A673 (cell line): ENCODE data around the gene SLIT1.

Experiments
- EZH2 ChIP-seq: fragments of 200-600 bp; sonication (generic); IDR thresholded peaks from 2 replicates; pipeline ENCODE4 v1.6.1; 2017; ENCODE audit warnings: borderline replicate concordance, low read depth, mild to moderate bottlenecking, mixed read lengths, antibody characterized with exemption, low read length; ENCODE audit not compliant: poor library complexity, severe bottlenecking
- TF ChIP-seq, protein P1 (sequence below): fragments of 300-800, 200-600 bp; sonication (generic); conservative IDR thresholded peaks from 2 replicates; pipeline ENCODE4 v1.5.1; 2017; ENCODE audit warnings: low read depth, mild to moderate bottlenecking, antibody characterized with exemption, low read length, moderate library complexity, mixed read lengths

GRCh38 chr10:97034301-97034700 is 151.5 kb downstream of the SLIT1 start:
- TF ChIP-seq EZH2: no peak
- TF ChIP-seq, protein P1, sequence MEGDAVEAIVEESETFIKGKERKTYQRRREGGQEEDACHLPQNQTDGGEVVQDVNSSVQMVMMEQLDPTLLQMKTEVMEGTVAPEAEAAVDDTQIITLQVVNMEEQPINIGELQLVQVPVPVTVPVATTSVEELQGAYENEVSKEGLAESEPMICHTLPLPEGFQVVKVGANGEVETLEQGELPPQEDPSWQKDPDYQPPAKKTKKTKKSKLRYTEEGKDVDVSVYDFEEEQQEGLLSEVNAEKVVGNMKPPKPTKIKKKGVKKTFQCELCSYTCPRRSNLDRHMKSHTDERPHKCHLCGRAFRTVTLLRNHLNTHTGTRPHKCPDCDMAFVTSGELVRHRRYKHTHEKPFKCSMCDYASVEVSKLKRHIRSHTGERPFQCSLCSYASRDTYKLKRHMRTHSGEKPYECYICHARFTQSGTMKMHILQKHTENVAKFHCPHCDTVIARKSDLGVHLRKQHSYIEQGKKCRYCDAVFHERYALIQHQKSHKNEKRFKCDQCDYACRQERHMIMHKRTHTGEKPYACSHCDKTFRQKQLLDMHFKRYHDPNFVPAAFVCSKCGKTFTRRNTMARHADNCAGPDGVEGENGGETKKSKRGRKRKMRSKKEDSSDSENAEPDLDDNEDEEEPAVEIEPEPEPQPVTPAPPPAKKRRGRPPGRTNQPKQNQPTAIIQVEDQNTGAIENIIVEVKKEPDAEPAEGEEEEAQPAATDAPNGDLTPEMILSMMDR: no peak
